H9 (cell line): ENCODE results near the gene EIF2S2. TPM values are rescaled to one million over a fixed set of nuclear protein-coding genes. Genes with fewer than 3 reads are reported as not detected.

Experiments
- DNase-seq: peaks from one replicate; pipeline ENCODE4 v3.0.0-alpha.2; 2017
- H2AFZ ChIP-seq: one replicate; pipeline ENCODE4 v1.6.1; 2013; ENCODE audit warnings: mild to moderate bottlenecking, low read length, control low read depth, moderate library complexity
- H2AK5ac ChIP-seq: 2 replicates; pipeline ENCODE4 v1.6.1; 2013; ENCODE audit warnings: low read length, control low read depth, mixed read lengths; ENCODE audit not compliant: insufficient read length
- H2BK120ac ChIP-seq: one replicate; pipeline ENCODE4 v1.6.1; 2013; ENCODE audit warnings: low read depth, mild to moderate bottlenecking, low read length, control low read depth, inconsistent platforms; ENCODE audit not compliant: poor library complexity, severe bottlenecking
- H2BK12ac ChIP-seq: 2 replicates; pipeline ENCODE4 v1.6.1; 2013; ENCODE audit warnings: low read length, control low read depth, mixed read lengths, low read depth; ENCODE audit not compliant: insufficient read length
- H2BK15ac ChIP-seq: 2 replicates; pipeline ENCODE4 v1.6.1; 2013; ENCODE audit warnings: low read depth, low read length, control low read depth
- H2BK20ac ChIP-seq: one replicate; pipeline ENCODE4 v1.6.1; 2013; ENCODE audit warnings: low read depth, mild to moderate bottlenecking, low read length, control low read depth, inconsistent platforms; ENCODE audit not compliant: poor library complexity, severe bottlenecking
- H2BK5ac ChIP-seq: 2 replicates; pipeline ENCODE4 v1.6.1; 2013; ENCODE audit warnings: low read length, control low read depth, mixed read lengths; ENCODE audit not compliant: insufficient read length
- H3K14ac ChIP-seq: 2 replicates; pipeline ENCODE4 v1.6.1; 2013; ENCODE audit warnings: low read length, control low read depth; ENCODE audit not compliant: insufficient read depth
- H3K18ac ChIP-seq: 2 replicates; pipeline ENCODE4 v1.6.1; 2013; ENCODE audit warnings: low read depth, mild to moderate bottlenecking, mixed read lengths, low read length, control low read depth; ENCODE audit not compliant: insufficient read length
- H3K23ac ChIP-seq: 2 replicates; pipeline ENCODE4 v1.6.1; 2013; ENCODE audit warnings: low read length, control low read depth, mixed read lengths, low read depth; ENCODE audit not compliant: insufficient read length
- H3K23me2 ChIP-seq: 2 replicates; pipeline ENCODE4 v1.6.1; 2013; ENCODE audit warnings: low read depth, mild to moderate bottlenecking, mixed read lengths, low read length, control low read depth; ENCODE audit not compliant: insufficient read length, poor library complexity, severe bottlenecking
- H3K27ac ChIP-seq: 2 replicates; pipeline ENCODE4 v1.5.1; 2013; ENCODE audit warnings: low read length, control low read depth, mixed read lengths, low read depth; ENCODE audit not compliant: insufficient read length
- H3K27me3 ChIP-seq: 2 replicates; pipeline ENCODE4 v1.6.1; 2013; ENCODE audit warnings: low read length, control low read depth, inconsistent platforms; ENCODE audit not compliant: insufficient read depth
- H3K4ac ChIP-seq: 2 replicates; pipeline ENCODE4 v1.6.1; 2013; ENCODE audit warnings: low read depth, mild to moderate bottlenecking, control low read depth, inconsistent platforms, low read length, moderate library complexity
- H3K4me1 ChIP-seq: 2 replicates; pipeline ENCODE4 v1.6.1; 2013; ENCODE audit warnings: low read length, control low read depth, inconsistent platforms; ENCODE audit not compliant: insufficient read depth
- H3K4me2 ChIP-seq: 2 replicates; pipeline ENCODE4 v1.6.1; 2013; ENCODE audit warnings: low read length, control low read depth, mixed read lengths; ENCODE audit not compliant: insufficient read length, insufficient read depth
- H3K56ac ChIP-seq: 2 replicates; pipeline ENCODE4 v1.6.1; 2013; ENCODE audit warnings: low read depth, mild to moderate bottlenecking, mixed read lengths, low read length, control low read depth; ENCODE audit not compliant: insufficient read length
- H3K79me1 ChIP-seq: 2 replicates; pipeline ENCODE4 v1.6.1; 2013; ENCODE audit warnings: low read depth, mild to moderate bottlenecking, moderate library complexity, low read length, control low read depth, inconsistent platforms; ENCODE audit not compliant: insufficient read depth, poor library complexity, severe bottlenecking
- H3K79me2 ChIP-seq: 2 replicates; pipeline ENCODE4 v1.6.1; 2013; ENCODE audit warnings: low read length, control low read depth, inconsistent platforms; ENCODE audit not compliant: insufficient read depth
- H3K9ac ChIP-seq: 2 replicates; pipeline ENCODE4 v1.6.1; 2013; ENCODE audit warnings: low read length, control low read depth, mixed read lengths; ENCODE audit not compliant: insufficient read length; ENCODE audit errors: extremely low read depth
- H3K9me3 ChIP-seq: one replicate; pipeline ENCODE4 v1.6.1; 2013; ENCODE audit warnings: low read depth, low read length, inconsistent platforms; ENCODE audit not compliant: control insufficient read depth
- H3T11ph ChIP-seq: one replicate; pipeline ENCODE4 v1.6.1; 2013; ENCODE audit warnings: mild to moderate bottlenecking, low read length, control low read depth, inconsistent platforms
- H4K20me1 ChIP-seq: one replicate; pipeline ENCODE4 v1.6.1; 2013; ENCODE audit not compliant: control insufficient read depth, insufficient read length, insufficient read depth
- H4K5ac ChIP-seq: 2 replicates; pipeline ENCODE4 v1.6.1; 2013; ENCODE audit warnings: low read depth, mild to moderate bottlenecking, mixed read lengths, low read length, control low read depth; ENCODE audit not compliant: insufficient read length
- H4K8ac ChIP-seq: replicated peaks from 2 replicates; pipeline ENCODE4 v1.6.1; 2013; ENCODE audit warnings: low read length, control low read depth, mixed read lengths, low read depth; ENCODE audit not compliant: insufficient read length
- H4K91ac ChIP-seq: 2 replicates; pipeline ENCODE4 v1.6.1; 2013; ENCODE audit warnings: low read depth, mild to moderate bottlenecking, moderate library complexity, mixed read lengths, low read length, control low read depth; ENCODE audit not compliant: insufficient read length
- H3K27ac Mint-ChIP-seq, 3 experiments: 2 replicates in 2 of 3; 3 replicates in 1 of 3; pipeline ENCODE4 v1.8.0; 2020 to 2021; ENCODE audit warnings: mixed read lengths in 3 of 3, mild to moderate bottlenecking in 1 of 3, moderate library complexity in 1 of 3
- H3K27me3 Mint-ChIP-seq: 2 replicates; pipeline ENCODE4 v1.8.0; 2021; ENCODE audit warnings: low read depth, mild to moderate bottlenecking, moderate library complexity, mixed read lengths
- H3K36me3 Mint-ChIP-seq, 3 experiments: 2 replicates in 2 of 3; 3 replicates in 1 of 3; pipeline ENCODE4 v1.8.0; 2020 to 2021; ENCODE audit warnings: low read depth in 3 of 3, mixed read lengths in 3 of 3; ENCODE audit not compliant: insufficient read depth in 1 of 3
- H3K4me1 Mint-ChIP-seq, 2 experiments: 2 replicates each; pipeline ENCODE4 v1.8.0; 2020; ENCODE audit warnings: mixed read lengths in 2 of 2
- H3K4me3 Mint-ChIP-seq, 2 experiments: 2 replicates in 1 of 2; 3 replicates in 1 of 2; pipeline ENCODE4 v1.8.0; 2020 to 2021; ENCODE audit warnings: mild to moderate bottlenecking in 2 of 2, mixed read lengths in 2 of 2, moderate library complexity in 1 of 2
- H3K9me3 Mint-ChIP-seq, 2 experiments: 2 replicates in 1 of 2; 3 replicates in 1 of 2; pipeline ENCODE4 v1.8.0; 2020; ENCODE audit warnings: mild to moderate bottlenecking in 2 of 2, mixed read lengths in 2 of 2, moderate library complexity in 1 of 2
- WGBS: extraction: QIAGEN DNeasy Blood & Tissue Kit; methylation state at CpG from one replicate; pipeline ENCODE4 v1.1.7; 2013; ENCODE audit warnings: missing lambda C conversion rate, low lambda C conversion rate, mixed read lengths; ENCODE audit not compliant: insufficient read length; ENCODE audit errors: extremely low coverage; 5-methylcytosine and 5-hydroxymethylcytosine counted together
- total RNA-seq: library from RNA; stranded (reverse); gene quantifications from 2 replicates; pipeline ENCODE4 v1.2.1, GENCODE V29; 2021
- TF ChIP-seq, protein P1 (sequence below): fragments of 200-600 bp; sonication (generic); conservative IDR thresholded peaks from 3 replicates; pipeline ENCODE4 v1.8.0; 2021; ENCODE audit warnings: antibody characterized with exemption, mild to moderate bottlenecking

EIF2S2 gene
- total RNA-seq, 1 experiment from 2014 or later = 188 TPM

DNA sequence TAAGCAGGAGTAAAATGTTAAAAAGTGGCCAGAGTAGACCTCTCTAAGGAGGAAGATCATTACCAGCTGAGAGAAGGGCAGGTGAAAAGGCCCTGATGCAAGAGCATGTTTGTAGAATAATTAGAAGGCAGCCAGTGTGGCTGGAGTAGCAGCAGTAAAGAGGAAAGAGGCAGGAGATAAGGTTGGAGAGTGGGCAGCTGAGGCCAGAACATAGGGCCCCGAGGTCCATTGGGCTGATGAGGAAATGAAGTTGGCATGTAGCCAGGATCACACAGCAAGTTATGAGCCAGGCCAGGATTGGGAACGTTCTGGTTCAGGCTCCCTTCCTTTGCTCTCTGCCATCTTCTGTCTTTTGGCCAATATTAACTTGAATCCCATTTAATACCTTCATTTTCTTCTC lies 66.7 kb downstream of the EIF2S2 start:
- Histone ChIP-seq H2AFZ (no peak overlapping the region), H3K23me2 (no peaks in the 10 kb centered on the region), H2BK15ac (no peak overlapping the region), H4K8ac (no peak overlapping the region), H3K9ac (no peak overlapping the region), H3K9me3 (no peaks in the 10 kb centered on the region), H2BK12ac (no peak overlapping the region), H3K4me1 (peaks cover 11% of the 10 kb centered on the region), H3T11ph (no peak overlapping the region), H3K18ac (peak overlapping the region; percentile 2), H4K20me1 (no peaks in the 10 kb centered on the region), H2BK5ac (no peak overlapping the region), H3K79me1 (peaks cover 10% of the 10 kb centered on the region), H2BK20ac (no peak overlapping the region), H4K5ac (no peak overlapping the region), H3K79me2 (peaks cover 2% of the 10 kb centered on the region; the same call in 1 of the 2 replicates), H3K14ac (no peak overlapping the region), H3K4me2 (no peak overlapping the region), H3K56ac (no peak overlapping the region), H4K91ac (no peak overlapping the region), H3K27ac (no peak overlapping the region), H3K27me3 (no peaks in the 10 kb centered on the region), H2AK5ac (no peak overlapping the region), H3K23ac (no peak overlapping the region), H2BK120ac (no peak overlapping the region), H3K4ac (no peak overlapping the region)
- no peaks in the 10 kb centered on the region for H3K9me3 Mint-ChIP-seq
- H3K4me1 Mint-ChIP-seq = peaks cover 43 to 46% of the 10 kb centered on the region in 2 experiments
- H3K27ac Mint-ChIP-seq = no peak overlapping the region; a peak in 1 of 7 replicates
- WGBS = no CpG with 5 or more reads among the region's 2 CpGs
- TF ChIP-seq, protein P1, sequence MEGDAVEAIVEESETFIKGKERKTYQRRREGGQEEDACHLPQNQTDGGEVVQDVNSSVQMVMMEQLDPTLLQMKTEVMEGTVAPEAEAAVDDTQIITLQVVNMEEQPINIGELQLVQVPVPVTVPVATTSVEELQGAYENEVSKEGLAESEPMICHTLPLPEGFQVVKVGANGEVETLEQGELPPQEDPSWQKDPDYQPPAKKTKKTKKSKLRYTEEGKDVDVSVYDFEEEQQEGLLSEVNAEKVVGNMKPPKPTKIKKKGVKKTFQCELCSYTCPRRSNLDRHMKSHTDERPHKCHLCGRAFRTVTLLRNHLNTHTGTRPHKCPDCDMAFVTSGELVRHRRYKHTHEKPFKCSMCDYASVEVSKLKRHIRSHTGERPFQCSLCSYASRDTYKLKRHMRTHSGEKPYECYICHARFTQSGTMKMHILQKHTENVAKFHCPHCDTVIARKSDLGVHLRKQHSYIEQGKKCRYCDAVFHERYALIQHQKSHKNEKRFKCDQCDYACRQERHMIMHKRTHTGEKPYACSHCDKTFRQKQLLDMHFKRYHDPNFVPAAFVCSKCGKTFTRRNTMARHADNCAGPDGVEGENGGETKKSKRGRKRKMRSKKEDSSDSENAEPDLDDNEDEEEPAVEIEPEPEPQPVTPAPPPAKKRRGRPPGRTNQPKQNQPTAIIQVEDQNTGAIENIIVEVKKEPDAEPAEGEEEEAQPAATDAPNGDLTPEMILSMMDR = no peak
- H3K36me3 Mint-ChIP-seq = peaks cover 0 to 2% (median 0%) of the 10 kb centered on the region in 3 experiments; a peak in 5 of 7 replicates
- H3K27me3 Mint-ChIP-seq = no peaks in the 10 kb centered on the region
- H3K4me3 Mint-ChIP-seq = 0 out of 5 replicates have a peak overlapping the region, but pooled peaks of 1 of the 2 experiments have one; percentile 21
- no peak for DNase-seq
